Small intestine (tissue), 7 donors: Measurements from ENCODE around the gene LHFPL4. TPM values are rescaled to one million over a fixed set of nuclear protein-coding genes. Genes with fewer than 3 reads are reported as not detected.
"Not testable (repeated sequence)": the region's sequence is repeated elsewhere in the genome, so short reads cannot be mapped to it uniquely, and the experiment has no call there.

ENCODE experiments used
- DNase-seq, 2 donors: peaks; one replicate each; pipeline versions ENCODE4 v3.0.0 to v3.0.0-alpha.2; 2013
- FAIRE-seq: peaks from 2 replicates; lab custom pipeline; 2012; peaks lifted over from hg19 to GRCh38; lab: Jason Lieb, UNC
- H3K27ac ChIP-seq, 3 donors: one replicate each; pipeline ENCODE4 v1.5.1; 2013; ENCODE audit warnings: low read length in 2 of 3, mild to moderate bottlenecking in 2 of 3, control low read depth in 1 of 3, inconsistent platforms in 1 of 3, low read depth in 1 of 3, moderate library complexity in 1 of 3
- H3K27me3 ChIP-seq, 3 donors: one replicate each; pipeline ENCODE4 v1.6.1; 2013; ENCODE audit warnings: low read length in 3 of 3, inconsistent platforms in 1 of 3; ENCODE audit not compliant: control insufficient read depth in 3 of 3, insufficient read depth in 3 of 3
- H3K36me3 ChIP-seq, 3 donors: one replicate each; pipeline ENCODE4 v1.6.1; 2013; ENCODE audit warnings: low read length in 3 of 3, inconsistent platforms in 1 of 3, low read depth in 1 of 3, mild to moderate bottlenecking in 1 of 3, moderate library complexity in 1 of 3; ENCODE audit not compliant: control insufficient read depth in 3 of 3, insufficient read depth in 2 of 3
- H3K4me1 ChIP-seq, 3 donors: one replicate each; pipeline ENCODE4 v1.6.1; 2013; ENCODE audit warnings: low read length in 2 of 3, inconsistent platforms in 1 of 3, low read depth in 1 of 3, mild to moderate bottlenecking in 1 of 3, moderate library complexity in 1 of 3; ENCODE audit not compliant: control insufficient read depth in 3 of 3, insufficient read depth in 2 of 3
- H3K4me3 ChIP-seq, 3 donors: one replicate each; pipeline ENCODE4 v1.5.1; 2013; ENCODE audit warnings: low read length in 3 of 3, control low read depth in 1 of 3, inconsistent platforms in 1 of 3, low read depth in 1 of 3, mild to moderate bottlenecking in 1 of 3, moderate library complexity in 1 of 3
- H3K9me3 ChIP-seq, 2 donors: one replicate each; pipeline ENCODE4 v1.6.1; 2013; ENCODE audit warnings: low read depth in 1 of 2, low read length in 1 of 2; ENCODE audit not compliant: control insufficient read depth in 2 of 2, insufficient read depth in 1 of 2
- WGBS, 3 donors: extraction: QIAGEN DNeasy Blood & Tissue Kit; methylation state at CpG; one replicate each; pipeline ENCODE4 v1.1.7; 2013; 5-methylcytosine and 5-hydroxymethylcytosine counted together
- polyA plus RNA-seq, 4 donors: library from polyadenylated mRNA; stranded (reverse) in 3 of 4; unstranded in 1 of 4; fragments of 200-250 nt in 3 of 4; fragments of 120-200 nt in 1 of 4; gene quantifications; one replicate each; pipeline versions ENCODE4 v1.2.1 to v1.2.3, GENCODE V29; 2013
- donor health status: healthy with polysubstance abuse.
- donor health status: control.
- donor health status: control.
- donor health status: Bipolar disorder and iron deficiency.
- donor health status: healthy.

Gene LHFPL4
- polyA plus RNA-seq, 4 donors, result 0.22 to 1.2 (median 0.25) TPM; not detected in 1

GRCh38 chr3:9499455-9500107, 54.0 kb downstream of the LHFPL4 start:
- H3K4me3 ChIP-seq, result no peak overlapping the region
- H3K9me3 ChIP-seq, result no peaks in the 10 kb centered on the region
- H3K27me3 ChIP-seq, result peaks cover 0 to 37% (median 9%) of the 10 kb centered on the region in 3 donors
- H3K4me1 ChIP-seq, result no peaks in the 10 kb centered on the region
- no peak for FAIRE-seq
- no peak for DNase-seq
- no peak overlapping the region for H3K27ac ChIP-seq
- no peaks in the 10 kb centered on the region for H3K36me3 ChIP-seq
- 21 to 28% (median 22%) methylated on average over 19 of the region's 19 CpGs for WGBS, 3 donors

GRCh38 chr3:9498781-9499180, 54.8 kb downstream of the LHFPL4 start:
- DNase-seq, result no peak
- peaks cover 0 to 37% (median 9%) of the 10 kb centered on the region in 3 donors for H3K27me3 ChIP-seq
- no peaks in the 10 kb centered on the region for H3K9me3 ChIP-seq
- H3K27ac ChIP-seq, result no peak overlapping the region
- no peaks in the 10 kb centered on the region for H3K4me1 ChIP-seq
- no peak overlapping the region for H3K4me3 ChIP-seq
- no peaks in the 10 kb centered on the region for H3K36me3 ChIP-seq
- no peak for FAIRE-seq
- WGBS, 3 donors, result 78 to 87% (median 83%) methylated on average over 6 of the region's 6 CpGs

- DNase-seq, result no peak
- Histone ChIP-seq H3K9me3 (no peaks in the 10 kb centered on the region), H3K4me3 (no peak overlapping the region), H3K36me3 (no peaks in the 10 kb centered on the region), H3K27me3 (peaks cover 0 to 37% (median 9%) of the 10 kb centered on the region in 3 donors), H3K4me1 (no peaks in the 10 kb centered on the region), H3K27ac (no peak overlapping the region)
- 78 to 86% (median 79%) methylated on average over 8 of the region's 8 CpGs for WGBS, 3 donors
- no peak for FAIRE-seq
These were observed 55.6 kb downstream of the LHFPL4 start for GRCh38 chr3:9497821-9498565.

DNA sequence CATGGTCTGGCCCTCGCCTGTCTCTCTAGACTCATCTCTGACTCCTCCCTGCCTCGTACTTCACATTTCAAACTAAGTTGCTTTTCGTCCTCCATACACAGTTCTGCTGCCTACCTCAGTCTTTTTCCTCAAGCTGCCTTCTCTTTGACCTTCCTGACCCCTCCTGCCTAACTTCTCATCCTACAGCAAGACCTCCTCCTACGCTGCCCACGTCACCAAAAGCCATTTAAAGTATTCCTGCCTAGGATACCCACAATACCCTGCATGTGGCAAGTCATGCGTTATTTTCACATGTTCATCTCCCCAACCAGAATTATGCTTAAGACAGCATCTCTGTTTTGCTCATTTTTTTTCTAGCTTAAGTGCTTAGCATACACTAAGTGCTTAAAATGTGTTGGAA, 56.7 kb downstream of the LHFPL4 start:
- FAIRE-seq, result no peak
- H3K36me3 ChIP-seq, result peaks cover 0 to 3% (median 0%) of the 10 kb centered on the region in 3 donors
- 70 to 81% (median 78%) methylated on average over 6 of the region's 6 CpGs for WGBS, 3 donors

GRCh38 chr3:9494036-9494435, 59.6 kb downstream of the LHFPL4 start:
- H3K27ac ChIP-seq, H3K4me1 ChIP-seq, H3K27me3 ChIP-seq, H3K36me3 ChIP-seq, H3K9me3 ChIP-seq, DNase-seq, FAIRE-seq, H3K4me3 ChIP-seq: not testable (repeated sequence)
- 91 to 93% (median 92%) methylated on average over 15 of the region's 15 CpGs for WGBS, 3 donors

More for the DNA sequence above, 56.7 kb downstream of the LHFPL4 start:
- Histone ChIP-seq H3K4me1 (no peaks in the 10 kb centered on the region), H3K9me3 (no peaks in the 10 kb centered on the region), H3K4me3 (no peak overlapping the region), H3K27me3 (peaks cover 0 to 37% (median 9%) of the 10 kb centered on the region in 3 donors), H3K27ac (no peak overlapping the region)
- DNase-seq, result no peak

DNA sequence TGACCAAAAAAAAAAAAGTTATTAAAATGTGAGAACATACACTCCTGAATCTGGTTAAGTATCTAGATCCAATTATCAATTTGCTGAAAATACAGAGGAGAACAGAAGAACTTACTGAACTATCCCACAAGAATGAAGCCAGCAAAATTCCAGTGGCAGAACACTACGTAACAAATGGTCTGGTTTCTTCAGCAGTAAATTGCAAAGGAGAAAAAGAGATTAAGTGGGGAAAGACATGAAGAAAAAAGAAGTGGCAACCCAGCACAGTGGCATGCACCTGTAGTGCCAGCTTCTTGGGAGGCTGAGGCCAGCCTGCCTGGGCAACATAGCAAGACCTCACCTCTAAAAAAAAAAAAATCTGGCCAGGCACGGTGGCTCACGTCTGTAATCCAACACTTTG, 62.1 kb downstream of the LHFPL4 start:
- DNase-seq, result no peak
- no peak overlapping the region for H3K4me3 ChIP-seq
- FAIRE-seq, result no peak
- peaks cover 0 to 5% of the 10 kb centered on the region in 2 donors for H3K9me3 ChIP-seq
- H3K4me1 ChIP-seq, result no peaks in the 10 kb centered on the region
- no peaks in the 10 kb centered on the region for H3K27me3 ChIP-seq
- H3K27ac ChIP-seq, result no peak overlapping the region
- H3K36me3 ChIP-seq, result peaks cover 0 to 6% (median 0%) of the 10 kb centered on the region in 3 donors
- 76 to 83% (median 81%) methylated on average over 3 of the region's 3 CpGs for WGBS, 3 donors

DNA sequence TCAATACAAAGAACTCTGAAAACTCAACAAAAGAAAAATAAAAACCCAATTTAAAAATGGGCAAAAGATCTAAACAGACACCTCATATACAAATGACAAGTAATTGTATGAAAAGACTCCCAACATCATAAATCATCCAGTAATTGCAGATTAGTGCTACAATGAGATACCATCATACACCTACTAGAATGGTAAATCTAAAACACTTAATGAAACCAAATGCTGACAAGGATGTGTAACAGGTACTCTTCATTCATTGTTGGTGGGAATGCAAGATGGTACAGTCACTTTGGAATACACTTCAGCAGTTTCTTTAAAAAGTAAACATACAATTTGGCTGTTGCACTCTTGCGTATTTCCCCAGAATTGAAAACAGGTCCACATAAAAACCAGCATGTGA, 68.4 kb downstream of the LHFPL4 start:
- Histone ChIP-seq H3K4me3 (no peak overlapping the region), H3K36me3 (peaks cover 1 to 18% (median 12%) of the 10 kb centered on the region in 3 donors), H3K27ac (no peak overlapping the region), H3K4me1 (no peaks in the 10 kb centered on the region), H3K9me3 (peaks cover 0 to 5% of the 10 kb centered on the region in 2 donors), H3K27me3 (no peaks in the 10 kb centered on the region)
- WGBS, 3 donors, result 95 to 100% (median 100%) methylated on average over 1 of the region's 1 CpG
- DNase-seq, result no peak
- no peak for FAIRE-seq

GRCh38 chr3:9480265-9480664, 73.4 kb downstream of the LHFPL4 start:
- H3K4me3 ChIP-seq, result no peak overlapping the region
- no peaks in the 10 kb centered on the region for H3K4me1 ChIP-seq
- FAIRE-seq (no peak), DNase-seq (no peak)
- no peaks in the 10 kb centered on the region for H3K9me3 ChIP-seq
- no peak overlapping the region for H3K27ac ChIP-seq
- peaks cover 16 to 37% (median 33%) of the 10 kb centered on the region in 3 donors for H3K36me3 ChIP-seq
- 96 to 98% (median 97%) methylated on average over 1 of the region's 1 CpG for WGBS, 3 donors
- no peaks in the 10 kb centered on the region for H3K27me3 ChIP-seq
